GM18519 (cell line): ENCODE measurements around the gene PIGA.

Experiments
- ATAC-seq: cut with Tn5 transposase; IDR thresholded peaks from one replicate; pipeline ENCODE4 v1.9.1; 2021; ENCODE audit warnings: mild to moderate bottlenecking, moderate library complexity; ENCODE audit not compliant: unreplicated experiment, low FRiP score

PIGA gene, protein sequence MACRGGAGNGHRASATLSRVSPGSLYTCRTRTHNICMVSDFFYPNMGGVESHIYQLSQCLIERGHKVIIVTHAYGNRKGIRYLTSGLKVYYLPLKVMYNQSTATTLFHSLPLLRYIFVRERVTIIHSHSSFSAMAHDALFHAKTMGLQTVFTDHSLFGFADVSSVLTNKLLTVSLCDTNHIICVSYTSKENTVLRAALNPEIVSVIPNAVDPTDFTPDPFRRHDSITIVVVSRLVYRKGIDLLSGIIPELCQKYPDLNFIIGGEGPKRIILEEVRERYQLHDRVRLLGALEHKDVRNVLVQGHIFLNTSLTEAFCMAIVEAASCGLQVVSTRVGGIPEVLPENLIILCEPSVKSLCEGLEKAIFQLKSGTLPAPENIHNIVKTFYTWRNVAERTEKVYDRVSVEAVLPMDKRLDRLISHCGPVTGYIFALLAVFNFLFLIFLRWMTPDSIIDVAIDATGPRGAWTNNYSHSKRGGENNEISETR

GRCh38 chrX:15335135-15336022, at the start of gene PIGA:
PIGA (minus strand) TSS chrX:15335523; CDS start chrX:15331930, 3,593 bp downstream.
- peak; percentile 98 for ATAC-seq

DNA sequence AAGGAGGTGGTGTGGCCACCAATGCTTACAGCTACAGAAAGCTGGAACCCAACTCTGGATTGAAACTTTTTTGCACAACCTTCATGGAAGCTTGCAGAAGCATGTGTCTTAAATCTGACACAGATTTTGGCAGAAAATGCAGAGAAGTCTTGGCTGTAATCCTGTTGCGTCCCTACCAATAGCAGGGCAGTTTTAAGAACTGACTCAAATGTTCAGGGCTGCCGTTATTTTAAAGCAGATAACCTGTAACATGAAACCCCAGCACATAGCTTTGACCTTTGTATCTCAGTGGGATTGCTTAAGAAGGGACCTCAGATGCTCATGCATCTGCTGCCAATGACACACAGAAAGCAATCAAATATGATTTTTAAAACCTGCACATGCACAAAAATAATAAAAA, 49.0 kb upstream of the PIGA start, which contains the start of gene VEGFD:
TSS of gene VEGFD (minus strand) at position 110 of the 400 bp plus-strand sequence. CDS start 467 bp downstream, outside the sequence.
- no peak for ATAC-seq

GRCh38 chrX:15382813-15383212, 47.5 kb upstream of the PIGA start:
- no peak for ATAC-seq

DNA sequence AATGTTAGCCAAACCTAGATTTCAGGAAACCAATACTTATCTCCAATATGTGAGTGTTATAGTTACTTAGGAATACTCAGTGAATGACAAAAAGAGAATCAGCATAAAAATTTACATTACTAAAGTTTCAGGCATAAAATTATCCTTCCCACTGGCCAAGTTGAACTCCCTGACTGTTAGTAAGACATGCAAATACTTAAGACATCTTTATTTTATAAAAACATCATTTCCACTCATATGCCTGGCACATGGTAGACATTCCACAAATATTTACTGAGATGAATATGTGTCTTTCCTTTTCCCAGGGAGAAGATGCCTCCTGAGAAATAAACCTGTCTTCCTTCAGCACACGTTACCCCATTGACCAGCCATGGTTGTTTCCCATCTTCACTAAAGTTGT, 41.6 kb upstream of the PIGA start:
- ATAC-seq, result no peak

DNA sequence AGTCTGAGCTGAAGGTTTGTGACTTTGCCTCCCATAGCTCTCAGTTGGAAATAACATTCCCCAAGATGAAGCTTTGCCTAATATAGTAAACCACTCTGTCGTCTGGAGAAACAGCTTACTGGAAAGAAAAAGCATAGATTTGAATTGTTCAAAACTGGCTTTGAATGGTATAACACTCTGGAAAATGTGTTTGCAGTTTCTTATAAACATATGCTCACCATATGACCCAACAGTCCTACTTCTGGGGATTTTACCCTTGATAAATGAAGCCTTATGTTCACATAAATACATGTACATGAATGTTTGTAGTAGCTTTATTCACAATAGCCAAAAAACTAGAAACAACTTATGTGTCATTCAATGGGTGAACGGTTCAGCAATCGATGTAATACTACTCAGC, 38.7 kb upstream of the PIGA start:
- no peak for ATAC-seq

GRCh38 chrX:15366506-15367352, 31.4 kb upstream of the PIGA start:
- no peak for ATAC-seq

GRCh38 chrX:15359701-15360100, 24.4 kb upstream of the PIGA start:
- ATAC-seq, result no peak

DNA sequence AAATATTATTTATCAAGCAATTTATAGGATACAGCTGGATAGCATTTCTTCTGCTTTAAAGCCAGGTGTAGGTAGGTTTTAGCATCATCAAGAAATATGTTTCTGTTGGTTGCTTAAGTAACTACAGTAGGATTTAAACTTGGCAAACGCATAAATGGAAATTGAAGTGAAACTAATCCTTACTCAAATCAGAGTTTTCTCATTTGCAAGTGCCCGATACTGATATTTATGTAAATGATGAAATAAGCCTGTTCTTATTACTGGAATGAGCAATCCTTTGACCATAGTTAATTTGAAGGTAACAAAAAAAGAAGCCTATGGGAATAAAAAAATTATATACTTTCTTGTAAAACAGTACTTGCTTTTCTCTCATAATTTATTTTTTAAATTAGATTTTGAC, 23.2 kb upstream of the PIGA start:
- ATAC-seq, result peak; percentile 77

GRCh38 chrX:15356444-15356843, 21.1 kb upstream of the PIGA start:
- ATAC-seq, result no peak

- no peak for ATAC-seq
Measured at GRCh38 chrX:15350329-15350996, 15.1 kb upstream of the PIGA start.

DNA sequence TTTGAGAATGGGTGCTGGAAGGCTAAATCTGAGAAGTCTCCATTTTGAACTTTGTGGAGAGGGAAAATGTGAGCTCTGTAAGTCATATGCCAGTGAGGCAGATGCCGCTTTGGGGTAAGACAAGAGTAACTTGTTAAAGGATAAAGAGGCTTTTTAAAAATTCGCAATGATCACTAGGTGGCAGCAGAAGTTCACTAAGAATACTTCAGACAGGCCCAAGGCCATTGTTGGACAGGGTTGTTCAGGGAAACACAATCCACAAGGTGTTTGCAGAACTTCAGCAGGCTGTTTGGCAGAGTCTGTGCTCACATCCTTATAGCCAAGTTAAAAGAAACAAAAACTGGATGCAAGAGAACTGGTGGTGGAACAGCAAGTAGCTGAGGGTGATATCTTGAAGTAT, 13.7 kb upstream of the PIGA start:
- no peak for ATAC-seq

DNA sequence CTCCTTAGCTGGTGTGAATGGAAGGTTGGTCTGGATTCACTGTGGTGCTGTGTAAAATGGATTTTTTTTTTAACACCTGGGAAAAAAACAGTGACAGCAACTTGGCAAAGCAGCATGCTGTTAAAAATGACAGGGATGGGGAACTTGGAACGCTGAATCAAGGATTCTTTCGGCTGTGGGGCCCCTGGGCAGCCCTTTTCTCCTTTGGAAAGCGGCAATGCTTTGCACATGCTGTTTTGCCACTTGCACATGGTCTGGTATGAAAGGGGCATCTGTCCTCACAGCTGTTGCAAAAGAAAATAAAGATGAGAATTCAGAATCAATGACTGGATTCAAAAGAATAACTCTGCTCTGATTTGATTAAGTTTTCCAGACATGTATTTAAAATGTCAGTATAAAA, 10.7 kb upstream of the PIGA start:
- ATAC-seq, result no peak

- ATAC-seq, result no peak
Measured at GRCh38 chrX:15344106-15344505, 8.8 kb upstream of the PIGA start.

GRCh38 chrX:15343075-15343476, 7.8 kb upstream of the PIGA start:
- no peak for ATAC-seq

DNA sequence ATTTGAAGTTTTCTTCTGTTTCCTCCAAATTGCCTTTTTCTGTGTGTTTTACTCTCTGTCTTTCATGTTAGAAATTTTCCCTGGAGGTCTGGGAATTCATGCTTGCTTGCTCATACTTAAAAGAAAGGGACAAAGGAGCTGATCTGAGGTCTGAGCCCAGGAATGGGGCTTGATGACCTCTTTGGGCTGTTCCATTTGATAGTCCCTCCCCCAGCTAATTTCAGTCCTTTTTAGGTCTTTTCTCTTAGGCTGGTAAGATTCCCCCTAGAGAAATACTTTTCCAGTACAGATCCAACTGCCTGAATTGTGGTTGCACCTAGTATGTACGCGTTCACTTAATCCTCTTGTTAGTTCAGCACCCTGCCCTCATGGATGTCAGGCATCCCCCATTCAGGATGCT, 5.5 kb upstream of the PIGA start:
- ATAC-seq, result no peak

DNA sequence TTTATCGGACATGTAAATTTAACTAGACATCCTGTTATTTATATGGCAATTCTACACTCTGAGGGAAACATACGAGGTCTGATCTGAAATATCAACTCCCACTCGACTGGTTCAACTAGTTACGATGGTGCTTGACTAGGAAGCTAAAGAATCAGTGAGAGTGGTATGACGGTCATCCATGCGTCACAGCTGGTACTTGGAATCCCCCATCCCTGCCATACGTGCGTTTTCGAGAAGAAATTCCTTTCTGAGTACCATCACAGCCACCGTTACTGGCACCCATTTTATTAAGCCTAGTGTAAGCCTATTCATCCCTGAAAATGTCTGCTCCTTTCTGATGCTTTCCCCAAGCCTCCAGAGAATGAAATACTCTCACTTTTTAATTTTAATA, 695 bp upstream of the PIGA start:
- no peak for ATAC-seq

- no peak for ATAC-seq
Measured at GRCh38 chrX:15334561-15334960, 762 bp downstream of the PIGA start.

DNA sequence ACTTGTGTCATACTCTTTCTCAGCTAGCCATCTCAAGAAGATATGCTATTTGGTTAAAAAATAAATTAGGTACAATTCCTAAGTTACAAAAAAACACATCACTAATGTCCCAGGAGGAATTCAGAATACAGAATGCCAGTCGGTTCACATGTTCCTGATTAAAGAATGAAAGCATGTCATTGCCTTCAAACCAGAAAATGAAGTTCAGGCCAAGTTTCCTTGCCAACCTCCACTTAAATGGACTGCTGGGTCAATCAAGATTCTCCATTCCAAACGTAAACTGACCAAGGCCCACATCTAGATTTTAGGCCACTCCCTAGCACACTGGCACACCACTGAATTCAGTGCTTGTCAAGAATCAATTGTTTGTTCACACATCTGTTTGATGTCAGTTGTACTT, 6.5 kb downstream of the PIGA start:
- no peak for ATAC-seq

- no peak for ATAC-seq
Measured at GRCh38 chrX:15328131-15328530, 7.2 kb downstream of the PIGA start.

DNA sequence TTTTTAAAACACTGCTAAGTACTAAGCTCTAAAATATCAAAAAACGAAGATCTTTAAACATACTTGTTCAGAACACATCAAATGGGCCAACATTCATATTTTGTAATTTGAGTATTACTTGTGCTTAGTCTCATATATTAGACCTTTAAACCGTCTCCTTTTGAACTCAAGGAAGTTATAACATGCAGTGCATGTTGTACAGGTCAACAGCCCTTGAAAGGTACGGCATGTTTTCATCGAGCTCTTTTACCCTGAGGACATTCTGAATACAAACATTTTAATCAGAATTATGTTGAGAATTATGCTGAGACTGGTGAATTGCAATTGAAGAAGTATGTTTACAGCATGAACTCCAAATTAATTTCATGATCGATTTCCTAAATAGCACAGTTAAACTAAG, 12.9 kb downstream of the PIGA start:
- no peak for ATAC-seq
